ENCODE measurements around the gene NUDCD3.

Gene NUDCD3

DNA sequence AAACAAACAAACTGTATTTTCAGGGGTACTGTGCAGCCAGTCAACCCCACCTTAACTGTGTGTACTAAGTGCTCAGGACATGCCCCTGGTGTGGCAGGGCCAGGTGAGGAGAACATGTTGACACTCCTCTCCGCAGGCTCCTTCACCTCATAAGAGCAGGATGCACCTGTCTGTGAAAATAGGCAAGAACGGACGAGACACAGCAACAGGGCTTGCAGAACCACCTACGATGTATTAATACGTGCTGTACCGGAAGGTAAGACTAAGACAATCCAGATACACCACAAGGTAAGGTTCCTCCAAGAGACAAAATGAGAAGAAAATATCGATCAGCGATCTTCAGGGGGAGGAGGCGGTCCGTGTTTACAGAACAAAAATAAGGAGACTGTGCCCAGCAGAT lies 99.3 kb downstream of the NUDCD3 start:
- no peak for DNase-seq (ENCODE audit: low read depth)
- no peak overlapping the region for H3K4me3 ChIP-seq (ENCODE audit: control insufficient read depth, low read depth, low read length)
- TF ChIP-seq, protein P1, sequence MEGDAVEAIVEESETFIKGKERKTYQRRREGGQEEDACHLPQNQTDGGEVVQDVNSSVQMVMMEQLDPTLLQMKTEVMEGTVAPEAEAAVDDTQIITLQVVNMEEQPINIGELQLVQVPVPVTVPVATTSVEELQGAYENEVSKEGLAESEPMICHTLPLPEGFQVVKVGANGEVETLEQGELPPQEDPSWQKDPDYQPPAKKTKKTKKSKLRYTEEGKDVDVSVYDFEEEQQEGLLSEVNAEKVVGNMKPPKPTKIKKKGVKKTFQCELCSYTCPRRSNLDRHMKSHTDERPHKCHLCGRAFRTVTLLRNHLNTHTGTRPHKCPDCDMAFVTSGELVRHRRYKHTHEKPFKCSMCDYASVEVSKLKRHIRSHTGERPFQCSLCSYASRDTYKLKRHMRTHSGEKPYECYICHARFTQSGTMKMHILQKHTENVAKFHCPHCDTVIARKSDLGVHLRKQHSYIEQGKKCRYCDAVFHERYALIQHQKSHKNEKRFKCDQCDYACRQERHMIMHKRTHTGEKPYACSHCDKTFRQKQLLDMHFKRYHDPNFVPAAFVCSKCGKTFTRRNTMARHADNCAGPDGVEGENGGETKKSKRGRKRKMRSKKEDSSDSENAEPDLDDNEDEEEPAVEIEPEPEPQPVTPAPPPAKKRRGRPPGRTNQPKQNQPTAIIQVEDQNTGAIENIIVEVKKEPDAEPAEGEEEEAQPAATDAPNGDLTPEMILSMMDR (conservative IDR thresholded peaks at IDR 0.05; ENCODE audit: control insufficient read depth, insufficient read depth, low read depth, low read length), result no peak

DNA sequence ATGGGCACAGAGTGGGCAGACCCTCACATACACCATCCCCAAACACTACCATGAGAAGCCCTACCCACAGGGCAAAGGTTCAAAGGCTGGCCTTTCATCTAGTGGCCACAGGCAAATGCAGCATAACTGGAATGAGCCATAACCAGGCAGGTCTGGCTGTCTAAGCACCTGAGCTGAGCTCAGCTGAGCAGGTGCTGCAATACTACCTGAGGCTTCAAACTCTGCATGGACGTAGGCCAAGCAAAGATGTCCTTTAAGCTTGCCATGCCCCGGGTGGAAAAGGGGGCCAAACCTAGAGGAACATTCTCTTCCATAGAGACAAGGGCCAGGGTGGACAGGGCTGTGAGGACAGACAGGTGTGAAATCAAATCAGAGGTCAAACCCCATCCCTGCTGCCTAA lies 99.8 kb downstream of the NUDCD3 start:
- TF ChIP-seq, protein P1 (conservative IDR thresholded peaks at IDR 0.05; ENCODE audit: control insufficient read depth, insufficient read depth, low read depth, low read length), result no peak
- no peak for DNase-seq (ENCODE audit: low read depth)
- H3K4me3 ChIP-seq (ENCODE audit: control insufficient read depth, low read depth, low read length), result no peak overlapping the region

DNA sequence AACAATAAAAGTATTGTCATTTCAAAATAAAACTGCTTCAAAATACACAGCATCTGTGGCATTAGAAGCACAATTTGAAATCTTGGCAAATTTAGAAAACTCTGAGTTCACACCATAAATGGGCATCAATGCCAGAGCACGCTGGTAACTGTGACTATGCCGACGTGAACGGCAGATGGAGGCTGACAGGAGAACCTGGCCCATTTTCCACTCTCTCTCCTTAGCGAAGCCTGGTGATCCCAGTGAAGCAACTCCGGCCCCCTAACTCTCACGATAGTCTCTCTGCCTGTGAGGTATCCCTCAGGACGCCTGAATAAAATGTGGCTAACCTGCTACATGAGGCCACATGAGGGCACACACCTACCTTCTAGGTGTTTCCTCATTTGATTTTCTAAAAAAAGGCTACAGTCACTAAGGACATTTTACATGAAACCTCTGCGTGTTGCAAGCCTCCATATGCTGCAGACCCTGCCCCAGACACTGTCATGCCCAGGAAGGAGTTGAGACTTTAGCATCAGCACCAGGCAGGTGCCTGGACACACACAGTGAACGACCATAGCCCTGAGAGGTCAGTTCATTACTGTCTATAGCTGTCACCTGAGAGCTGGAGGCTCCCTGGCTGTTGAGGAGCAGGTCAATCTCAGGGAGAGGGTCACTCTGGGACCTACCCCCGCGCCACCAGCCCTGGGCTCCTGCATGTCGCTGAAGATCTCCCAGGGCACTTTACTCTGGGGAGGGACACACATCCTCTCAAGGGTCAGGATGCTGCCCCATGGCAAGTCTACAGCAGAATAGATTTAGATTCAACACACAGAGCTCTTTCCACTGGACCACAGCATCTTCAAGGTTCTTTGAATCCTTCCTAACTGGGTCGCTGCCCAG lies 102.1 kb downstream of the NUDCD3 start:
- TF ChIP-seq, protein P1 (conservative IDR thresholded peaks at IDR 0.05; ENCODE audit: control insufficient read depth, insufficient read depth, low read depth, low read length), result no peak
- H3K4me3 ChIP-seq (ENCODE audit: control insufficient read depth, low read depth, low read length), result no peak overlapping the region
- DNase-seq (ENCODE audit: low read depth), result no peak

DNA sequence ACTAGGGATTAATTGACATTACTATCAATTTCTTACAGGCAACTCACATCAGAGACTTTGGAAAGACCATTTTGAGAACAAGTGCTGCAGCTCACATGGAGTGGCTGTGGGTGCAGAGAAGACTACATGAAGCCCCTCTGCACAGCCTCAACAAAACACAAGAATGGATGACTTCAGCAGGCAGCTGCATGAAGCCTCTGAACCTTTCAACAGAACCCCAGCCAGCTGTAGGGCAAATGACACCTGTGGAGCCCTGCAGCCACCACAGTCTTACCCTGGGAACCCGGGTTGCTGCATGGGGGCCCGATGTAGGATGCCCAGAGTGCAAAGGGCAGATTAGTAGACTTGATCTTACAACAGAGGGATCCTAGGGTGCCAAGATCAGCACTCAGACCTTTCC lies 103.1 kb downstream of the NUDCD3 start:
- TF ChIP-seq, protein P1 (conservative IDR thresholded peaks at IDR 0.05; ENCODE audit: control insufficient read depth, insufficient read depth, low read depth, low read length), result no peak

DNA sequence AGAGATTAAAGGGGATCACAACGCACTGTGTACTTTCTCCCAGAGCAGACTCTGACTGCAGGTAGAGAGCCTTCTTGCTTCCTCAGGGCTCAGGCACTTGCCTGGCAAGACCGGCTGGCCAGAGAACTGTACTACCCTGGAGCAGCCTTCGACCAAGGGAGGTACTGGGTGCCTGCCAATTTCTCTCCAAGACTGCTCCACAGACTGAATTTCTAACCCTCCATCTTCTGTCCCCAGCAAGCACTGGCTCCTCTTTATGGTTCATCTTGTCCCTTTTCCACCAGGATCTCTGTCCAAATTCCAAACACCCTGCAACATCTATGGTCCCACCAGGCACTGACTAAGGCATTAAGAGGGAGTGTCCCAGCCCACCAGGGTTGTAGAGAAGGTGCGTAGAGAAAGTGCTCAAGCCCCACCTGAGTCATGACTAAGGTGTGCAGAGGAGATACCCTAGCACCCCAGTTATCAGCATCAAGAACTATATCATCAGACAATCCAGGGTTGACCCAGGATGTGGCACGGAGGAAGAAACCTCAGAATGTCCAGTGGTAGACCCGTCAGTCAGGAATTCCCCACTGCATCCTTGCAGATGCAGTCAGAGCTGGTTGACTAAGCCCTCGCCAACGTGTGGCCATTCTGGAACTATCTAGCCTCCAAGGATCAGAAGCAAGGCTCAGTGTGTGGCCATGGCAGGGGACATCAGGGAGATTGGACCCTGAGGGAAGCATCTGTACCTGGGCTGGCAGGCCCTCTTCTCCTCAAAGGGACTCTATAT lies 104.1 kb downstream of the NUDCD3 start:
- peak; percentile 23 for DNase-seq (ENCODE audit: low read depth)
- TF ChIP-seq, protein P1 (conservative IDR thresholded peaks at IDR 0.05; ENCODE audit: control insufficient read depth, insufficient read depth, low read depth, low read length), result no peak
- H3K4me3 ChIP-seq (ENCODE audit: control insufficient read depth, low read depth, low read length), result no peak overlapping the region

More for the DNA sequence above, 103.1 kb downstream of the NUDCD3 start:
- no peak for DNase-seq (ENCODE audit: low read depth)
- H3K4me3 ChIP-seq (ENCODE audit: control insufficient read depth, low read depth, low read length), result no peak overlapping the region

DNA sequence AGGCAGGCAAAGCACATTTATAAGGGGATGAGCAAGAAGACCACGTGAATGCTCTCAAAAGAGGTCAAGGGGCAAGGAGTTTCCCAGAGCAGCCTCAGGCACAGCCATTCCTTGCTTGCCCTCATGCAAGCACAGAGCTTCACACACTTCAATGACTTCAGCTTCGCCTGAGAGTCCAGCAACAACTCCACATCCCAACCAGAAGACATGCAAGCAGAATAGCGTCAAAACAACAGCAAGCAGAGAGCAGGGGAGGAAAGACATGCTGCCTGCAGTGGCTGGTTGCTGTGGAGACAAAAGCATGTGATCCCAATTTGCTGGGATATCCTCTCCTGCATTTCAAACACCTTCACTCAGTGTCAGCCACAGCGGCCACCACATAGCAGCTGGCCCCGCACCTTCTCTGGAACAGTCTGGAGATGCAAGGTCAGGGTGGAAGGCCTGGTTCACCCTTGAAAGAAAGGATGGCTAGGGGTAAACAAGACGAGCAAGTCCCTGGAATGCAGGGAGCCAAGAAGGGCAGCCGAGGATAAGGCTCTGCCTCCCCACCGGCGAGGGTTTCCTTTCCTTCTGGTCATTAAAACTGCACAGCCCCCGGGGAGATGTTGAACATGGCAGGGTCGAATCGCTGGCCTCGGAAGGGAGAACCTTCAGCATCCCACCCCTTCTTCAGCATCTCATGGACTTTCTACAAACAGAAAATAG lies 104.9 kb downstream of the NUDCD3 start:
- no peak overlapping the region for H3K4me3 ChIP-seq (ENCODE audit: control insufficient read depth, low read depth, low read length)
- TF ChIP-seq, protein P1 (conservative IDR thresholded peaks at IDR 0.05; ENCODE audit: control insufficient read depth, insufficient read depth, low read depth, low read length), result no peak
- DNase-seq (ENCODE audit: low read depth), result no peak
